Gastroesophageal sphincter (tissue), 3 donors: ENCODE results near the gene GIPC2.

Source experiments
- POLR2AphosphoS5 ChIP-seq: sonication (generic); formaldehyde crosslinking; IDR thresholded peaks from one replicate; pipeline ENCODE4 v1.6.1; 2017; ENCODE audit warnings: antibody characterized with exemption
- TF ChIP-seq, protein P1 (sequence below), 4 experiments: fragments of 200-600 bp in 2 of 4; fragments of 450-650 bp in 2 of 4; sonication (generic) in 1 of 4; IDR thresholded peaks; one replicate each; pipeline ENCODE4 v1.5.1; 2017 to 2019; ENCODE audit warnings: antibody characterized with exemption in 4 of 4, mild to moderate bottlenecking in 2 of 4, moderate library complexity in 2 of 4

DNA sequence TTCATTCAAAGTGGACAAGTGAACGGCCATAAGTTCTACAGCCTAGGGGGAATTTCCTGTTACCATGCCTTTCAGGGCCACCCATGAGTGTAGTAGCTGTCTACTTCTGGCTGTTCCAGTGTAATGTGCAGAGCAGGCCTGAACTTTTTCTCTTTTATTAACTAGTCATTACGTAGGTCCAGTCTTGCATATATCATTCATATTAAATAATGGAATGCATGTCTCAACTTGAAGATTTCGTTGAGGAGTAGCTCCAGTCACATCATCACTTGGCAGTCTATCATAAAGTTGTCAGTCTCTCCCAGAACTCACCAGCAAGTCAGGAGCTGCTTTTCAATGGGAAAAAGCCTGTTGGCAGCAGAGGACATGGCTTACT is 12.0 kb upstream of the GIPC2 start:
- TF ChIP-seq, protein P1, sequence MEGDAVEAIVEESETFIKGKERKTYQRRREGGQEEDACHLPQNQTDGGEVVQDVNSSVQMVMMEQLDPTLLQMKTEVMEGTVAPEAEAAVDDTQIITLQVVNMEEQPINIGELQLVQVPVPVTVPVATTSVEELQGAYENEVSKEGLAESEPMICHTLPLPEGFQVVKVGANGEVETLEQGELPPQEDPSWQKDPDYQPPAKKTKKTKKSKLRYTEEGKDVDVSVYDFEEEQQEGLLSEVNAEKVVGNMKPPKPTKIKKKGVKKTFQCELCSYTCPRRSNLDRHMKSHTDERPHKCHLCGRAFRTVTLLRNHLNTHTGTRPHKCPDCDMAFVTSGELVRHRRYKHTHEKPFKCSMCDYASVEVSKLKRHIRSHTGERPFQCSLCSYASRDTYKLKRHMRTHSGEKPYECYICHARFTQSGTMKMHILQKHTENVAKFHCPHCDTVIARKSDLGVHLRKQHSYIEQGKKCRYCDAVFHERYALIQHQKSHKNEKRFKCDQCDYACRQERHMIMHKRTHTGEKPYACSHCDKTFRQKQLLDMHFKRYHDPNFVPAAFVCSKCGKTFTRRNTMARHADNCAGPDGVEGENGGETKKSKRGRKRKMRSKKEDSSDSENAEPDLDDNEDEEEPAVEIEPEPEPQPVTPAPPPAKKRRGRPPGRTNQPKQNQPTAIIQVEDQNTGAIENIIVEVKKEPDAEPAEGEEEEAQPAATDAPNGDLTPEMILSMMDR (IDR thresholded peaks at IDR 0.05): no peak
- no peak for TF ChIP-seq POLR2AphosphoS5
